ENCODE data around the gene GNA14.

The GNA14 gene

DNA sequence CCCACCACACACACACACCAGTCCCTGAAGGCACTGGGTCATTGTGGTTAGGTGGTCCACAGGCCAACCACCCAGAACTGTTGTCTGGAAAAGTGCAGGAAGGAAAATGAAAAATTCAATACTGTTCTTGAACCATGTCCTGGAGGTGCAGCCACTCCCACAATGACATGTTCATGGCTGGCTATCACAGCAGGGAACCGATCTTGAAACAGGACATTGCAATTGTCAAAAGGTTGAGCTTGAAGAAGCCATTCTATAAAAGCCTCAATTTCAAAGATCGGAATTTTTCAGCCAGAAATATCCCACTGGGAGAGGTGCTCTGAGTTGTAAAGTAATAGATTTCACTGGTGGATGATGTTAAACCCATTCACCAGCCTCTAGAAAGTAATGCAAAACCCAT is 218.2 kb downstream of the GNA14 start:
- Mint-ChIP-seq H3K27me3 (ENCODE audit: low read depth) (peaks cover 3% of the 10 kb centered on the region), H3K36me3 (ENCODE audit: low read depth) (no peaks in the 10 kb centered on the region), H3K4me3 (no peak overlapping the region), H3K9me3 (no peaks in the 10 kb centered on the region), H3K4me1 (peaks cover 15% of the 10 kb centered on the region), H3K27ac (peak overlapping the region in 2 of 3 experiments; percentile 25 to 64)
- TF ChIP-seq, protein P1, sequence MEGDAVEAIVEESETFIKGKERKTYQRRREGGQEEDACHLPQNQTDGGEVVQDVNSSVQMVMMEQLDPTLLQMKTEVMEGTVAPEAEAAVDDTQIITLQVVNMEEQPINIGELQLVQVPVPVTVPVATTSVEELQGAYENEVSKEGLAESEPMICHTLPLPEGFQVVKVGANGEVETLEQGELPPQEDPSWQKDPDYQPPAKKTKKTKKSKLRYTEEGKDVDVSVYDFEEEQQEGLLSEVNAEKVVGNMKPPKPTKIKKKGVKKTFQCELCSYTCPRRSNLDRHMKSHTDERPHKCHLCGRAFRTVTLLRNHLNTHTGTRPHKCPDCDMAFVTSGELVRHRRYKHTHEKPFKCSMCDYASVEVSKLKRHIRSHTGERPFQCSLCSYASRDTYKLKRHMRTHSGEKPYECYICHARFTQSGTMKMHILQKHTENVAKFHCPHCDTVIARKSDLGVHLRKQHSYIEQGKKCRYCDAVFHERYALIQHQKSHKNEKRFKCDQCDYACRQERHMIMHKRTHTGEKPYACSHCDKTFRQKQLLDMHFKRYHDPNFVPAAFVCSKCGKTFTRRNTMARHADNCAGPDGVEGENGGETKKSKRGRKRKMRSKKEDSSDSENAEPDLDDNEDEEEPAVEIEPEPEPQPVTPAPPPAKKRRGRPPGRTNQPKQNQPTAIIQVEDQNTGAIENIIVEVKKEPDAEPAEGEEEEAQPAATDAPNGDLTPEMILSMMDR (IDR thresholded peaks at IDR 0.05; ENCODE audit: unreplicated experiment in 3 of 3): no peak

DNA sequence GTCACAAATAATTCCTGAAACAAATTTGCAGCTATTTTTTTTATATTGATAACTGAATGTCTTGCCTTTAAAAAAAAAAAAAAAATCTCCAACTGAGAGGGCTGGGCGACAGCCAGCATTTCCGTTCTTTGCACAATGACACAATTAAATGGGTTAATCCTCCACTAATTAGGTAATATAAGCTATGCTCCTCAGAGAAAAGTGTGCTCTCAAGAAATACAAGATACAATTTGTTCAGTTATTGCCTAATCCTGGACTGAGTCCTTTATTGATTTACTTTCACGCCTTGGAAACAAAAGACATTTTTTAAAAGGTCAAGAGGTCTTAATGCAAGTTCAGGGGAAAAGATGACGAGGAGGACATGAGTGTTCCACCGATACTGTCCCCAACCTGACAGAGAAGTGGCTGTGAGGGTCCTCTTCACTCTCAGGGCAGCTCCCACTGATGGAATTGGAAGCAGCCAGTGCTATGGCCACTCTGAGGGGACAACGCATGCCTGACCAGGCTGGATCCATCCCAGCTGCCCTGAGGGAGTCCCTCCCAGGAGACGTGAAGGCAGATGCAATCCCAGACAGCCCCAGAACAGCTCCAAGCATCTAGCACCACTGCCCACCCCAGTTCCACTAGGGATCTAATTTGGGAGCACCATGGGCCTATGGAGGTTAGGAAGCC is 220.7 kb downstream of the GNA14 start:
- H3K4me3 Mint-ChIP-seq: no peak overlapping the region
- no peak overlapping the region for H3K27ac Mint-ChIP-seq
- TF ChIP-seq, protein P1 (IDR thresholded peaks at IDR 0.05; ENCODE audit: unreplicated experiment in 3 of 3): no peak
- peaks cover 4% of the 10 kb centered on the region for H3K36me3 Mint-ChIP-seq (ENCODE audit: low read depth)
- no peaks in the 10 kb centered on the region for H3K9me3 Mint-ChIP-seq
- peaks cover 9% of the 10 kb centered on the region for H3K4me1 Mint-ChIP-seq
- H3K27me3 Mint-ChIP-seq (ENCODE audit: low read depth): peaks cover 3% of the 10 kb centered on the region

DNA sequence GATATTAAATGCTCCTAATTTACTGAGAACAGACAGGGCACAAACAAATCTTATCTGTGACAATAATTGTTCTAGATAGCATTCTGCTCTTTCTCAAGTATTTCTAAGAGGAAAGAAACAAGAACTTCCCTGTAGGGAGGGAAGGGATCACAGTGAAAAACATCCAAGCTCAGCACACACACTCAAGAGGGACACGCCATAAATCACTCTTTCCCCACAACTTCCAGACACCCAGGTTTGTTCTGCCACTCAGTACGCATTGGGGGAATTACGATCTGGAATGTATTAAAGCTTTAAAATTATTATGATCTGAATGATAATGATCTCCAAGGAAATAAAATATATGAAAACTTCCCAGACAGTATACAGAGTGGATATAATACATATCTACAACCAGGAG is 221.4 kb downstream of the GNA14 start:
- Mint-ChIP-seq H3K27me3 (ENCODE audit: low read depth) (peaks cover 3% of the 10 kb centered on the region), H3K36me3 (ENCODE audit: low read depth) (peaks cover 4% of the 10 kb centered on the region), H3K4me3 (no peak overlapping the region), H3K9me3 (no peaks in the 10 kb centered on the region), H3K4me1 (peaks cover 9% of the 10 kb centered on the region), H3K27ac (no peak overlapping the region)
- TF ChIP-seq, protein P1 (IDR thresholded peaks at IDR 0.05; ENCODE audit: unreplicated experiment in 3 of 3): no peak

DNA sequence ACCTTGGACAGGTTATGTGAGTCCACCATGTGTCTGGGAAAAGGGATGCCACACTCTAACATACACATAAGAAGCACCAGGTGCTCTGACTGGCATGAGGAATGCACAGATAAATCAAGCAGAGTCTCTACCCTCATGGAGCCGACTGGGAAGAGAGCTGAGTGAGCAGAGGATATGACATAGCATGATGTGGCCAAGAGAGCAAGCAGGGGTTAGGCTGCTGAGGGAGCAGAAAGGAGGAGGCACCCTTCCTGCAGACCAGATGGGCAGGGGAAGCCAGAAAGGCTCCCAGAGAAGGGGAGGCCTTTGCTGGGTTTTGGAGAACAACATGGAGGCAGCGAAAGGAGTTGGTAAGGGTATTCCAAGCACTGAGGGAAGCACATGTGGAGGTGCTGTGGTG is 223.1 kb downstream of the GNA14 start:
- H3K27me3 Mint-ChIP-seq (ENCODE audit: low read depth): no peaks in the 10 kb centered on the region
- no peaks in the 10 kb centered on the region for H3K4me1 Mint-ChIP-seq
- peaks cover 4% of the 10 kb centered on the region for H3K36me3 Mint-ChIP-seq (ENCODE audit: low read depth)
- no peak overlapping the region for H3K4me3 Mint-ChIP-seq
- TF ChIP-seq, protein P1 (IDR thresholded peaks at IDR 0.05; ENCODE audit: unreplicated experiment in 3 of 3): no peak
- H3K9me3 Mint-ChIP-seq: no peaks in the 10 kb centered on the region
- no peak overlapping the region for H3K27ac Mint-ChIP-seq

DNA sequence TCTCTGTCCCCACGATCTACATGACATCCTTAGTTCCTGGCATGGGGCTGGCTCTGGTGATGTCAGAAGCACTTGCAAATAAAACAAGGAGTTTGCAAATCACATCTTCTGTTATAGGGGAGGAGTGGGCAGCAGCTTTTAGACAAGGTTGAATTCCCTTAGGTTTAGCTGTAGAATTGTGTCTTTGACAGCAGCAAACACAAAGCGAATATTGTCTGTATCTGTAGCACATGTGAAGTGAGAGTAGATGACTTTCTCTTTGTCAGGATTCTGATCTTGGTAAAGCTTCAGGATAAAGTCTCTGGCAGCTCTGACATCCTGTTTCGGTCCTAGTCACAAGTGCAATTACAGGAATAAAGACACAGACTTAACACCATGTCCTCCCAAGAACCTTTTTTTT is 224.3 kb downstream of the GNA14 start:
- TF ChIP-seq, protein P1 (IDR thresholded peaks at IDR 0.05; ENCODE audit: unreplicated experiment in 3 of 3): no peak
- Mint-ChIP-seq H3K4me1 (no peaks in the 10 kb centered on the region), H3K27ac (no peak overlapping the region), H3K4me3 (no peak overlapping the region), H3K27me3 (ENCODE audit: low read depth) (no peaks in the 10 kb centered on the region), H3K36me3 (ENCODE audit: low read depth) (peaks cover 4% of the 10 kb centered on the region), H3K9me3 (no peaks in the 10 kb centered on the region)

DNA sequence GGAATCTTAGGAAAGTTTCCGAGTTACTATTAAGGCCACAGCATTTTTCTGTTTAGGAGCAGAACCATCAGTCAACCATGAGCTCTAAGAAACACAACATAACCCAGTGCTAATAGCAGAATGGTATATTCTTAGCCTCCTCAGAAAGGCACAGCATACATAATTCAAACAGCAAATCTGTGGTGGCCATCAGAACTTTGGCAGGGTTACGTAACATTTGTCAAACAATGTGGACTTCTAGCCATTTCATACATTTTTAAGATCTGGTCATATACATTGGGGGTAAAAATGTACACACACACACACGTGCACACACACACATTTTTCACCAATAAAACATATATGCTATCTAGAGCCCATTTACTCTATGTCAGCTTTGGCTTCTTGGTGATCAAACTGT is 225.2 kb downstream of the GNA14 start:
- H3K27ac Mint-ChIP-seq: no peak overlapping the region
- peaks cover 8% of the 10 kb centered on the region for H3K36me3 Mint-ChIP-seq (ENCODE audit: low read depth)
- TF ChIP-seq, protein P1 (IDR thresholded peaks at IDR 0.05; ENCODE audit: unreplicated experiment in 3 of 3): no peak
- no peak overlapping the region for H3K4me3 Mint-ChIP-seq
- H3K27me3 Mint-ChIP-seq (ENCODE audit: low read depth): no peaks in the 10 kb centered on the region
- no peaks in the 10 kb centered on the region for H3K9me3 Mint-ChIP-seq
- H3K4me1 Mint-ChIP-seq: no peaks in the 10 kb centered on the region

Data from nephron (organoid).